HepG2 (cell line): ENCODE data around the gene ODC1. TPM values are rescaled to one million over a fixed set of nuclear protein-coding genes. Genes with fewer than 3 reads are reported as not detected.

Experiments
- GATA4 ChIP-seq: sonication (generic); IDR thresholded peaks from 2 replicates; pipeline ENCODE4 v1.6.1; 2016; ENCODE audit warnings: antibody characterized with exemption, low read depth, borderline replicate concordance
- HOXA9 ChIP-seq: sonication (generic); formaldehyde crosslinking; IDR thresholded peaks from 2 replicates; pipeline ENCODE4 v1.8.1; 2022; ENCODE audit warnings: missing genetic modification reagents, mild to moderate bottlenecking, moderate library complexity, borderline replicate concordance
- HOXD1 ChIP-seq: sonication (generic); formaldehyde crosslinking; IDR thresholded peaks from 2 replicates; pipeline ENCODE4 v1.5.0; 2020; ENCODE audit warnings: missing genetic modification reagents
- MBD4 ChIP-seq: IDR thresholded peaks from 2 replicates; pipeline ENCODE4 v1.6.1; 2012; ENCODE audit warnings: low read length, inconsistent platforms, borderline replicate concordance
- NFIC ChIP-seq: IDR thresholded peaks from 2 replicates; pipeline ENCODE4 v1.6.1; 2012; ENCODE audit warnings: mild to moderate bottlenecking, low read length, inconsistent platforms
- NR1H2 ChIP-seq: sonication (generic); formaldehyde crosslinking; IDR thresholded peaks from 2 replicates; pipeline ENCODE4 v1.8.1; 2022; ENCODE audit warnings: low read depth, missing genetic modification reagents, borderline replicate concordance
- SMAD9 ChIP-seq: sonication (generic); formaldehyde crosslinking; IDR thresholded peaks from 2 replicates; pipeline ENCODE4 v1.5.1; 2020; ENCODE audit warnings: mild to moderate bottlenecking, missing genetic modification reagents
- ZBTB8A ChIP-seq: sonication (generic); formaldehyde crosslinking; IDR thresholded peaks from 2 replicates; pipeline ENCODE4 v1.4.0; 2020; ENCODE audit warnings: mild to moderate bottlenecking, low read depth, missing genetic modification reagents, borderline replicate concordance
- ZNF160 ChIP-seq: sonication (generic); formaldehyde crosslinking; IDR thresholded peaks from 2 replicates; pipeline ENCODE4 v1.8.0; 2022; ENCODE audit warnings: mild to moderate bottlenecking, inconsistent platforms, missing genetic modification reagents
- ZNF234 ChIP-seq: sonication (generic); formaldehyde crosslinking; conservative IDR thresholded peaks from 2 replicates; pipeline ENCODE4 v1.5.1; 2020; ENCODE audit warnings: mild to moderate bottlenecking, missing genetic modification reagents
- ZNF24 ChIP-seq: fragments of 450-650 bp; IDR thresholded peaks from 2 replicates; pipeline ENCODE4 v1.6.1; 2017; ENCODE audit warnings: antibody characterized with exemption, mild to moderate bottlenecking
- ZNF343 ChIP-seq: sonication (generic); formaldehyde crosslinking; IDR thresholded peaks from 2 replicates; pipeline ENCODE4 v1.4.0; 2020; ENCODE audit warnings: mild to moderate bottlenecking, missing genetic modification reagents
- ZNF430 ChIP-seq: sonication (generic); formaldehyde crosslinking; IDR thresholded peaks from 2 replicates; pipeline ENCODE4 v1.9.0; 2021; ENCODE audit warnings: mild to moderate bottlenecking, missing genetic modification reagents
- ZNF501 ChIP-seq: sonication (generic); formaldehyde crosslinking; IDR thresholded peaks from 2 replicates; pipeline ENCODE4 v1.5.1; 2020; ENCODE audit warnings: mild to moderate bottlenecking, moderate library complexity, missing genetic modification reagents
- ZNF570 ChIP-seq: sonication (generic); formaldehyde crosslinking; IDR thresholded peaks from 2 replicates; pipeline ENCODE4 v1.4.0; 2020; ENCODE audit warnings: mild to moderate bottlenecking, missing genetic modification reagents, borderline replicate concordance
- polyA plus RNA-seq, 8 experiments: library from polyadenylated mRNA; depleted of rRNA in 3 of 8; stranded (reverse) in 7 of 8; unstranded in 1 of 8; fragments of >200 nt; fragmentation: Illumina TruSeq in 4 of 8; extraction: Trizol in 4 of 8; gene quantifications; 2 replicates each; pipeline versions ENCODE4 v1.2.1 to v1.2.3, GENCODE V29; 2011 to 2016; ENCODE audit warnings: low read depth in 4 of 8, missing spikeins in 1 of 8, mixed read lengths in 1 of 8; ENCODE audit not compliant: insufficient read depth in 1 of 8
- total RNA-seq, 5 experiments: library from RNA; depleted of rRNA; stranded (reverse); fragments of >200 nt; fragmentation: Illumina TruSeq; extraction: Trizol; gene quantifications; 2 replicates each; pipeline ENCODE4 v1.2.3, GENCODE V29; 2016; ENCODE audit warnings: low read depth in 1 of 5
- TF ChIP-seq, protein P1 (sequence below): sonication (generic); formaldehyde crosslinking; IDR thresholded peaks from 2 replicates; pipeline ENCODE4 v1.5.0; 2020; ENCODE audit warnings: mild to moderate bottlenecking, missing genetic modification reagents, moderate library complexity
- TF ChIP-seq, protein P2 (sequence below): IDR thresholded peaks from 2 replicates; pipeline ENCODE4 v1.6.1; 2016; ENCODE audit warnings: low read depth, missing genetic modification reagents, missing compliant biosample characterization
- TF ChIP-seq, protein P3 (sequence below): sonication (generic); formaldehyde crosslinking; IDR thresholded peaks from 2 replicates; pipeline ENCODE4 v1.5.1; 2020; ENCODE audit warnings: mild to moderate bottlenecking, moderate library complexity, missing genetic modification reagents
- TF ChIP-seq, protein P4 (sequence below): sonication (generic); formaldehyde crosslinking; IDR thresholded peaks from 2 replicates; pipeline ENCODE4 v1.4.0; 2020; ENCODE audit warnings: missing genetic modification reagents; ENCODE audit errors: not compliant biosample characterization

ODC1 gene
- total and polyA plus RNA-seq, 2 of the 13 experiments (the other 11 are each of a cell fraction or from before 2014, with no cell fraction given) = 142 to 371 TPM

DNA sequence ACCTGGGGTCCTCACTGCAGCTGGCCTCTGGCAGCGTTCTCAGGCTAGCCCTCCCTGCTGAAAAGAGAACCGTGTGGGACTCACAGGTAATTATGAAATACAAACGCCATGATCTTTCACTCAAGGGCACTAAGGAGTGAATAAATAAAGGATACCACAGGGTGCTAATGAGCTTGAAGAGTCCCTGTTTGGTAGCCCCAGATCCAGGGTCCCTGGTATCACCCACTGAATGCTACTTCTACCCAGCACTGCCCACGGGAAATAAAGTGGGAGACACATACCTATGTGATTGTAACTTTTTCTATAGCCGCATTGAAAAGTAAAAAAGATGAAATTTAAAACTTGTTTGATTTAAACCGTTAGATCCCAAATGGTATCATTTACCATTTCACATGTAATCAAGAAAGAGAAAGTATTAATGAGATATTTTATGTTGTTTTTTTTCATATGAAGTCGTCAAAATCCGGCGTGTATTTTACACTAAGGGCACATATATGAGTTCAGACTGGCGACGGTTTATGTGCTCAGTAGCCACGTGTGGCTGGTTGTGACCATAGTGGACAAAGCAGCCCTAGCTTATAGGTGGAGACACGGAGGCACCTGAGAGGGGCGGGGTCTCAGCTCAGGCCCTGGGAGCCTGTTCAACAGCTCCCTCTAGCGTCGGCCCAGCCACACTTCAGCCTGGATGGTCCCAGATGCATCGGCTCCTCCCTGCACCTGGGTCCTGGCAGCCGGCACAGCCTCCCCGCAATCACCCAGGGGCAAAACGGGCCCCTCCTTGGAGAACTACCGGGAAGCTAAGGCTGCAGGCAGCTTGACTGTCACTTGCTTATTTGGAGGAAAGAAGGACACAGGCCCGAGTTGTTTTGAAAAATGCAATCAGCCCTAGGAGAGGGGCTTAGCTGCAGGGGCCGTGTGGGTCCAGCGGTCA lies 39.2 kb downstream of the ODC1 start (continued):
- no peak for TF ChIP-seq NR1H2 (CRISPR knock-in tag)
- peak; percentile 79; the same call in 1 of the 2 replicates for TF ChIP-seq ZNF501 (CRISPR knock-in tag)
- TF ChIP-seq ZNF160 (CRISPR knock-in tag) = no peak
- TF ChIP-seq ZNF234 (CRISPR knock-in tag) = no peak
- no peak for TF ChIP-seq HOXA9
- TF ChIP-seq GATA4 = no peak
- no peak; the same call in 1 of the 2 replicates for TF ChIP-seq ZNF570 (CRISPR knock-in tag)
- no peak; the same call in 1 of the 2 replicates for TF ChIP-seq ZNF343 (CRISPR knock-in tag)
- TF ChIP-seq, protein P1, sequence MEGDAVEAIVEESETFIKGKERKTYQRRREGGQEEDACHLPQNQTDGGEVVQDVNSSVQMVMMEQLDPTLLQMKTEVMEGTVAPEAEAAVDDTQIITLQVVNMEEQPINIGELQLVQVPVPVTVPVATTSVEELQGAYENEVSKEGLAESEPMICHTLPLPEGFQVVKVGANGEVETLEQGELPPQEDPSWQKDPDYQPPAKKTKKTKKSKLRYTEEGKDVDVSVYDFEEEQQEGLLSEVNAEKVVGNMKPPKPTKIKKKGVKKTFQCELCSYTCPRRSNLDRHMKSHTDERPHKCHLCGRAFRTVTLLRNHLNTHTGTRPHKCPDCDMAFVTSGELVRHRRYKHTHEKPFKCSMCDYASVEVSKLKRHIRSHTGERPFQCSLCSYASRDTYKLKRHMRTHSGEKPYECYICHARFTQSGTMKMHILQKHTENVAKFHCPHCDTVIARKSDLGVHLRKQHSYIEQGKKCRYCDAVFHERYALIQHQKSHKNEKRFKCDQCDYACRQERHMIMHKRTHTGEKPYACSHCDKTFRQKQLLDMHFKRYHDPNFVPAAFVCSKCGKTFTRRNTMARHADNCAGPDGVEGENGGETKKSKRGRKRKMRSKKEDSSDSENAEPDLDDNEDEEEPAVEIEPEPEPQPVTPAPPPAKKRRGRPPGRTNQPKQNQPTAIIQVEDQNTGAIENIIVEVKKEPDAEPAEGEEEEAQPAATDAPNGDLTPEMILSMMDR (CRISPR knock-in tag) = peak; percentile 100
- no peak for TF ChIP-seq ZNF430
- TF ChIP-seq SMAD9 (CRISPR knock-in tag) = no peak
- TF ChIP-seq NFIC = no peak; the same call in 1 of the 2 replicates
- no peak for TF ChIP-seq ZBTB8A (CRISPR knock-in tag)
- TF ChIP-seq, protein P2, sequence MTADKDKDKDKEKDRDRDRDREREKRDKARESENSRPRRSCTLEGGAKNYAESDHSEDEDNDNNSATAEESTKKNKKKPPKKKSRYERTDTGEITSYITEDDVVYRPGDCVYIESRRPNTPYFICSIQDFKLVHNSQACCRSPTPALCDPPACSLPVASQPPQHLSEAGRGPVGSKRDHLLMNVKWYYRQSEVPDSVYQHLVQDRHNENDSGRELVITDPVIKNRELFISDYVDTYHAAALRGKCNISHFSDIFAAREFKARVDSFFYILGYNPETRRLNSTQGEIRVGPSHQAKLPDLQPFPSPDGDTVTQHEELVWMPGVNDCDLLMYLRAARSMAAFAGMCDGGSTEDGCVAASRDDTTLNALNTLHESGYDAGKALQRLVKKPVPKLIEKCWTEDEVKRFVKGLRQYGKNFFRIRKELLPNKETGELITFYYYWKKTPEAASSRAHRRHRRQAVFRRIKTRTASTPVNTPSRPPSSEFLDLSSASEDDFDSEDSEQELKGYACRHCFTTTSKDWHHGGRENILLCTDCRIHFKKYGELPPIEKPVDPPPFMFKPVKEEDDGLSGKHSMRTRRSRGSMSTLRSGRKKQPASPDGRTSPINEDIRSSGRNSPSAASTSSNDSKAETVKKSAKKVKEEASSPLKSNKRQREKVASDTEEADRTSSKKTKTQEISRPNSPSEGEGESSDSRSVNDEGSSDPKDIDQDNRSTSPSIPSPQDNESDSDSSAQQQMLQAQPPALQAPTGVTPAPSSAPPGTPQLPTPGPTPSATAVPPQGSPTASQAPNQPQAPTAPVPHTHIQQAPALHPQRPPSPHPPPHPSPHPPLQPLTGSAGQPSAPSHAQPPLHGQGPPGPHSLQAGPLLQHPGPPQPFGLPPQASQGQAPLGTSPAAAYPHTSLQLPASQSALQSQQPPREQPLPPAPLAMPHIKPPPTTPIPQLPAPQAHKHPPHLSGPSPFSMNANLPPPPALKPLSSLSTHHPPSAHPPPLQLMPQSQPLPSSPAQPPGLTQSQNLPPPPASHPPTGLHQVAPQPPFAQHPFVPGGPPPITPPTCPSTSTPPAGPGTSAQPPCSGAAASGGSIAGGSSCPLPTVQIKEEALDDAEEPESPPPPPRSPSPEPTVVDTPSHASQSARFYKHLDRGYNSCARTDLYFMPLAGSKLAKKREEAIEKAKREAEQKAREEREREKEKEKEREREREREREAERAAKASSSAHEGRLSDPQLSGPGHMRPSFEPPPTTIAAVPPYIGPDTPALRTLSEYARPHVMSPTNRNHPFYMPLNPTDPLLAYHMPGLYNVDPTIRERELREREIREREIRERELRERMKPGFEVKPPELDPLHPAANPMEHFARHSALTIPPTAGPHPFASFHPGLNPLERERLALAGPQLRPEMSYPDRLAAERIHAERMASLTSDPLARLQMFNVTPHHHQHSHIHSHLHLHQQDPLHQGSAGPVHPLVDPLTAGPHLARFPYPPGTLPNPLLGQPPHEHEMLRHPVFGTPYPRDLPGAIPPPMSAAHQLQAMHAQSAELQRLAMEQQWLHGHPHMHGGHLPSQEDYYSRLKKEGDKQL (CRISPR knock-in tag) = no peak
- no peak for TF ChIP-seq ZNF24
- TF ChIP-seq MBD4 = no peak
- TF ChIP-seq, protein P3, sequence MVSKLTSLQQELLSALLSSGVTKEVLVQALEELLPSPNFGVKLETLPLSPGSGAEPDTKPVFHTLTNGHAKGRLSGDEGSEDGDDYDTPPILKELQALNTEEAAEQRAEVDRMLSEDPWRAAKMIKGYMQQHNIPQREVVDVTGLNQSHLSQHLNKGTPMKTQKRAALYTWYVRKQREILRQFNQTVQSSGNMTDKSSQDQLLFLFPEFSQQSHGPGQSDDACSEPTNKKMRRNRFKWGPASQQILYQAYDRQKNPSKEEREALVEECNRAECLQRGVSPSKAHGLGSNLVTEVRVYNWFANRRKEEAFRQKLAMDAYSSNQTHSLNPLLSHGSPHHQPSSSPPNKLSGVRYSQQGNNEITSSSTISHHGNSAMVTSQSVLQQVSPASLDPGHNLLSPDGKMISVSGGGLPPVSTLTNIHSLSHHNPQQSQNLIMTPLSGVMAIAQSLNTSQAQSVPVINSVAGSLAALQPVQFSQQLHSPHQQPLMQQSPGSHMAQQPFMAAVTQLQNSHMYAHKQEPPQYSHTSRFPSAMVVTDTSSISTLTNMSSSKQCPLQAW (CRISPR knock-in tag) = peak; percentile 43; the same call in 1 of the 2 replicates
- 0 out of 2 replicates have a peak, but pooled peaks have one; percentile 34 for TF ChIP-seq HOXD1 (CRISPR knock-in tag)
- TF ChIP-seq, protein P4, sequence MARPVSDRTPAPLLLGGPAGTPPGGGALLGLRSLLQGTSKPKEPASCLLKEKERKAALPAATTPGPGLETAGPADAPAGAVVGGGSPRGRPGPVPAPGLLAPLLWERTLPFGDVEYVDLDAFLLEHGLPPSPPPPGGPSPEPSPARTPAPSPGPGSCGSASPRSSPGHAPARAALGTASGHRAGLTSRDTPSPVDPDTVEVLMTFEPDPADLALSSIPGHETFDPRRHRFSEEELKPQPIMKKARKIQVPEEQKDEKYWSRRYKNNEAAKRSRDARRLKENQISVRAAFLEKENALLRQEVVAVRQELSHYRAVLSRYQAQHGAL (CRISPR knock-in tag) = no peak
